Hippocampal formation (tissue), 2 donors: Measurements from ENCODE around the gene RHBDD1.

Experiments used
- DNase-seq, 2 donors: peaks; one replicate each; lab custom pipeline; 2025; lab: John Stamatoyannopoulos, UW

RHBDD1 gene

DNA sequence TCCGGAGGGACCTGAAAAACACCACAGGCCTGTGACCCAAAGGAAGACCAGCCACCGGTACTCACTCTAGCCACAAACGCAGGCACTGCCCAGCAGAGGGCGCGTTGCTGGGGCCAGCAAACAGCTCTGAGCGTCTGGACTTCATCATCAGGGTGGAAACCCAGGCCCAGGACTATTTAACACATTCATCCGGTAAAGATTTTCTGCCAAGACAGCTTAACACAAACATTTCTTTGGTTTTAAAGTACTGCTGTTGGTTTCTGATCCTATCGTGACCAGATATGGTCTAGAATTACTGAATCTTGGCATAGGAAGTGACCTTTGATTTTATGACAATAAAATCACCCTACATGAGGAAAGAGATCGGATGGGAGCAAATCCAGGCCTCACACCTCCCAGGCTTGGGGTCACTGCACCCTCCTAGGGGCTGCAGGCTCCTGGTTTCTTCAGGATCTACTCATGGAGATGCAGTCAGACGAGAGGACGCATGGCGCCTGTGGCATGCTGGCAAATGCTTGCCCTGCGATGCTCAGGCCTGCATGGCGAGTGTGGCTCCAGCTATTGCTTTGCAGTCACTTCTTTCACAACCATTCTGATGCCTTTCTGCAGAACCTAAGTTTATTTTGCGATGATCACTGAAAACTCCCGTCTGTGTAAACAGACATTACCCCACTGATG lies 197.8 kb downstream of the RHBDD1 start:
- no peak for DNase-seq

DNA sequence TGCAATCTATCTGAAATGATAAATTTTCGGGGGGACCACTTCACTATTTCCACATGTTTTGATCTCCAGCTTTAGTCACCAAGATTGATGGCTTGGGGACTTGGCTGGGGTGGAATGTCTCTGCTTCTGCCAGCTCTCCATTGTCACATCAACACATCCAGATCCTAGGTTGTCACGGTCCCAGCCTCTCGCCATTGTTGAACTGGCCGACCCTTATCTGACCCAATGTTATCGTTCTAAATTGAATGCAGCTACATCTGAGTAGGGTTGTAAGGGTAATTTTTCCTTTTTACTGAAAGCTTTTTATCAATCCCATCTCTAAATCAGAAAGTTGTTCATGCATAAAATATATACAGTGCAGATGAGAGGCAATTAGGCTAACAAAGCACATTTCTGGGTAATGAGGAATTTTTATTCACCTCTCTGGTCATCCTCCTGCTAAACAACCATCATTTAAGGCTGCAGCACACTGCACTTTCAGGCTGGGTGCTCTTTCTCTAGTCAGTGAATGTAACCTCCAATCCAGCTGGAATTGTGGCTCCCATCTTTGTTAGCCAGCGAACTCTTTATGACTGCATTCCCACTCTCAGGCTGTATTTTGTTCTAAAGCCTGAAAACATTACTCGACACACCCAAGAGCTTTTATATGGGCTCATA lies 200.0 kb downstream of the RHBDD1 start:
- DNase-seq: no peak

GRCh38 chr2:227036527-227036926 lies 200.7 kb downstream of the RHBDD1 start:
- no peak for DNase-seq

DNA sequence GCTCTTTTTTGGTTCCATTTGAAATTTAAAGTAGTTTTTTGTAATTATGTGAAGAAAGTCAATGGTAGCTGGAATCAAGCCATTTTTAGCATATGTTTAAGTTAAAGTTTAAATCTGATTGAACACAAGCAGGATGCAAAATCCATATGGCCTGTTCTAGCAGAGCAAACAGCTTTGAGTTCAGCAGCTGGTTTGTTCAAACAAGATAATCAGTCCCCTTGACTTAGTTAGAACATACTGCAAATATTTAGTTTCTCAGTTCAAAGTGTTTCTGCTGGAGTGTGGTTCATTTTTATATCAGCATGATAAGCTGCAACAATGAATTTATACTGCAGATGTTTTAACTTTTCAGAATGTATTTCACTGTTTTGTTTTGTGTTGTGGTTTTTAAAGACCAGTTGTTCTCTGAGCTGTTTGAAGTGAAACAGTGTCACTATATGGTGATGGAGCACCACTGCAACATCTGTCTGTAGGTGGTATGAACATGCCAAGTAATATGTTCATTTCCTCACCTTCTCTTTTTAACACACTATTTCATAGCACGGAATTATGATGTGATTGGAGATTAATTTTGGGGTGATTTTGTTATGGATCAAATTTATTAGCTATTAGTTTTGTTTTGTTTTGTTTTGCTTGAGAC lies 202.8 kb downstream of the RHBDD1 start:
- DNase-seq: peak in 1 of 2 donors; percentile 12

DNA sequence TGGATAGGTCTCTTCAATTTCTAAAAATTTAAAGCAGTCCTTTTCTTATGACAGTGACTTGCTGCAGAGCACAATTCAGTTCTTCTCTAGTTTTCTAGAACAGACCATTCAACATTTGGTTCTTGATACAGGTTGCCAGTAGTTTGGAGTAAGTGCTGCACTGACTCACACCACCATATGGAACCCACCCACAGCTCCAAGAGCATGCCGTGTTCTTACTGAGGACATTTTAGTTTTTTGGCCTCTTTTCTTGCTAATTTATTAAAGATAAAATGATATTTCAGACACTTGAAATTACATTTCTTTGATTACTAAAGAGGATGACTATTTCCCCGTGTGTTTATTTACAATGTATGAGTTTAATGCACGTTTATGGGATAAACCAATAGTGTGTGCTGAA lies 208.1 kb downstream of the RHBDD1 start:
- DNase-seq: no peak
